ENCODE data around the gene ANGPT4.

DNA sequence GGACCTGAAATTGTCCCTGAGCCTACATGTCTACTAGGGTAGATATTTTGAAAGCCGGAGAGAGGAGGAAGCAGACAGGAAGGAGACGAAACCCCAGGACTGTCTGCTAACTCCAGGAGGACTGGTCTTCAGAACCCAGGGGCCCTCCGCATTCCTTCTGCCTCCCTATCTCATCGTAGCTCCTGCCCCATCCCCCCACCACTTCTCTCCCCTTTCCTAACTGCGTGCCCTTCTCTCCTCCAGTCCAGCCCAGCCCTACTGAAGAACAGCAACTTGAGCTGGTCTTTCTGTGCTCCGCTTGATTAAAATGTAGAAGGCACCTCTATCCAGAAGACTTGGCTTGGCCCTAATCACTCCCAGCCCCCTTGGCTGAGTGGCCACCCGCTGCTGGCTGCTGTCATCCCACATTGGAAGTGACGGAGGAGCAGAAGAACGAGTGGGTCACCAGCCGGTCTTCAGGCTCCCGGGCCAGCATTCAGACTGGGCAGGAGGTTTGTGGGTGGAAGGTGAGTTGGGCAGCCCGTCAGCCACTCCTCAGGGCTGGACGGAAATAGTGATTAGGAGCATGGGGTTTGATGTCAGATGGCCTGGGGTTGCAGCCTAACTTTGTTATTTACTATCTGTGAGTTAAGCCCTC, 28.8 kb upstream of the ANGPT4 start:
- TF ChIP-seq, protein P1, sequence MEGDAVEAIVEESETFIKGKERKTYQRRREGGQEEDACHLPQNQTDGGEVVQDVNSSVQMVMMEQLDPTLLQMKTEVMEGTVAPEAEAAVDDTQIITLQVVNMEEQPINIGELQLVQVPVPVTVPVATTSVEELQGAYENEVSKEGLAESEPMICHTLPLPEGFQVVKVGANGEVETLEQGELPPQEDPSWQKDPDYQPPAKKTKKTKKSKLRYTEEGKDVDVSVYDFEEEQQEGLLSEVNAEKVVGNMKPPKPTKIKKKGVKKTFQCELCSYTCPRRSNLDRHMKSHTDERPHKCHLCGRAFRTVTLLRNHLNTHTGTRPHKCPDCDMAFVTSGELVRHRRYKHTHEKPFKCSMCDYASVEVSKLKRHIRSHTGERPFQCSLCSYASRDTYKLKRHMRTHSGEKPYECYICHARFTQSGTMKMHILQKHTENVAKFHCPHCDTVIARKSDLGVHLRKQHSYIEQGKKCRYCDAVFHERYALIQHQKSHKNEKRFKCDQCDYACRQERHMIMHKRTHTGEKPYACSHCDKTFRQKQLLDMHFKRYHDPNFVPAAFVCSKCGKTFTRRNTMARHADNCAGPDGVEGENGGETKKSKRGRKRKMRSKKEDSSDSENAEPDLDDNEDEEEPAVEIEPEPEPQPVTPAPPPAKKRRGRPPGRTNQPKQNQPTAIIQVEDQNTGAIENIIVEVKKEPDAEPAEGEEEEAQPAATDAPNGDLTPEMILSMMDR (IDR thresholded peaks at IDR 0.05) = no peak
- no peak for TF ChIP-seq POLR2A (IDR thresholded peaks at IDR 0.05)

Data from body of pancreas (tissue), 4 donors.